Fibroblast of skin of left biceps (primary cell): ENCODE data around the gene TSKU.
A peak's percentile ranks its signal among the peaks of the same experiment; 100 is the strongest.

Experiments
- DNase-seq, 2 experiments: peaks; one replicate each; pipeline ENCODE4 v3.0.0-alpha.2; 2013; ENCODE audit warnings: low read depth in 2 of 2

The TSKU gene

GRCh38 chr11:76752321-76753143 is 30.6 kb upstream of the TSKU start:
- peak; percentile 36 to 54 for DNase-seq

GRCh38 chr11:76753449-76753848 is 29.7 kb upstream of the TSKU start:
- no peak for DNase-seq

DNA sequence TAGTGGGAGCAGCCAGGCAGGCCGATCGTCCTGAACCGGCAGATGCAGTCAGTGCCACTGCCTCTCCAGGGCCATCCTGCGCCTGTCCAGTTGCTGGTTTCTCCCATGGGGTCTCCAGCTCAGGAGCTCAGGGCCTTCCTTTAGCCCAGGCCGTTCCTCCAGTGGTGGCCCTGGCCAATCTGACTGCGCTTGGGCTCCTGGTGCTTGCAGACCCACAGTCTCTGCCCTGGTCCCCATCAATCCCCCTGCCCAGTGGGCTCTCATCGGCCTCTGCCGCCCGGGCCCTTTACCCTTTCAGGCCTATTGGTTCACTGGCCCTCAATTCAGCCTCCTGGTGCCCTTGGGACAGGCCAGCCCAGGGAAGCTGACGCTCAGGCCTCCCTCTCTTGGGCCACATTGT is 29.2 kb upstream of the TSKU start:
- DNase-seq: no peak

DNA sequence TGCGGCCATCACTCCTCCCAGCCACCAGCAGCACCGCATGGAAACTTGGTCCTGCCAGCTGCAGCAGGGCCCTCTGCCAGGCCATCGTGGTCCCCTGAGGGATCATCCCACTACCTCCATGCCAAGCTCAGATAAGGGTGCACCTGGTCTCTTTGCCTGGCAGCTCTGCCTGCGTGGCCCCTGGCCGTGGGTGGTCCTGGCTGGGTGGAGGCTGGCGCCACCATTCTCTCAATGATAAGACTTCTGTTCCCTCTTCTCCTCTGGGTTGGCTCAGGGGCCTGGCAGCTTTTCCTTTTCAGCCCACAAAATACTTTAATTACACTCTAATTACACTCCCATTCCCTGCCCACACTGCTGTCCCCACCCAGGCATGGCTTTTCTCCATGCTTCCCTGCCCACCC is 26.8 kb upstream of the TSKU start:
- no peak for DNase-seq

- DNase-seq: no peak
Measured at GRCh38 chr11:76758311-76758710, 24.8 kb upstream of the TSKU start.

DNA sequence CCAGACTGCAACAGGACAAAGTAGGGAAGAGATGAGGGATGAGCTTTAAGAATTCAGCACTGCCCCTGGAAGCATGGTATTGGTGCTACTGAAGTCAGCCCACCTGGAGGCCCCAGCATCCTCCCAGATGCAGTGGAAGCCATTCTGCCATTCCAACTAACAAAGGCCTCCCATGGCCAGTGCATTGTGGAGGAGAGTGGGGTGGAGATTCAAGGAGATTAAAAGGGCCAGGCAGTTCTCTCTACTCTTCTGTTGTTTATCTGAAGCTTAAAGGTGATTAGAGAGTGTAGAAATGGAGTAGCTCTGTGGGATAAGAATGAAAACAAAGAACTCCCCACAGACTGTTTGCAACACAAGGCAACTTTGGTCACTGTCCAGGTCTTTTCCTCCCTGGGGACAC is 24.1 kb upstream of the TSKU start:
- DNase-seq: no peak

DNA sequence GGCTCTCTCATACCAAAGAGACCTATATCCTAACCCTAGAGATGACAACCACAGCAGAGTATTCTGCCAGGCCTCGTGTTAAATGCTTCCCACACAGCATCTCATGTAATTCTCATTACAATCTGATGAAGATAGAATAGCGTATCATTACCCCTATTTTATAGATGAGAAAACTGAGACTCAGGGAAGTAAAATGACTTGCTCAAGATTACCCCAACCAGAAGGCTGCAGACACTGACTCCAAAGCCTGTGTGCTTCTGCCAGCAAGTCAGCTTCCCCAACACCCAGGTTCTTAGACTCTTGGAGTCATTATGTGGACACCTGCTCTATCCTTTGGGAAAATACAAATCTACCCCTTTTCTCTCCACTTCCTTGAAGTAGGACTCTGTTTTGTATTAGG is 23.6 kb upstream of the TSKU start:
- DNase-seq: no peak

- no peak for DNase-seq
Measured at GRCh38 chr11:76760236-76760635, 22.9 kb upstream of the TSKU start.

GRCh38 chr11:76761718-76762355 is 21.3 kb upstream of the TSKU start:
- no peak for DNase-seq

DNA sequence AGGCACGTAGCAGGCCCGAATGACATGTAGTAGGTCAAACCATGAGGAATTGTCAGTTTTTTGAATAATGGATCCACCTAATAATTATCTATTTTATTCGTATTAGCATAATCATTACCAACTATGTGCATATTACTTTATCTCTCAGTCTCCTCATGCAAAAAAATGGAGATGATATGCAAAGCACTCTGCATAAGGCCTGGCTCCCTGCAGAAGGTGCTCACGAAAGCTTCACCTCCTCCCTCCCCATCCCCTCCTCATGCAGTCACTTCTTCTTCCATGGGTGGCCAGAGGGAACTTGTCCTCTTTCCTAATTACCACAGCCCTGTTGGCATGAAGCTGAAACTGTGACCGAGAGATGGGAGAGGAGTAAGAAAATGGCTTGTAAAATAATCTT is 20.8 kb upstream of the TSKU start:
- no peak for DNase-seq

DNA sequence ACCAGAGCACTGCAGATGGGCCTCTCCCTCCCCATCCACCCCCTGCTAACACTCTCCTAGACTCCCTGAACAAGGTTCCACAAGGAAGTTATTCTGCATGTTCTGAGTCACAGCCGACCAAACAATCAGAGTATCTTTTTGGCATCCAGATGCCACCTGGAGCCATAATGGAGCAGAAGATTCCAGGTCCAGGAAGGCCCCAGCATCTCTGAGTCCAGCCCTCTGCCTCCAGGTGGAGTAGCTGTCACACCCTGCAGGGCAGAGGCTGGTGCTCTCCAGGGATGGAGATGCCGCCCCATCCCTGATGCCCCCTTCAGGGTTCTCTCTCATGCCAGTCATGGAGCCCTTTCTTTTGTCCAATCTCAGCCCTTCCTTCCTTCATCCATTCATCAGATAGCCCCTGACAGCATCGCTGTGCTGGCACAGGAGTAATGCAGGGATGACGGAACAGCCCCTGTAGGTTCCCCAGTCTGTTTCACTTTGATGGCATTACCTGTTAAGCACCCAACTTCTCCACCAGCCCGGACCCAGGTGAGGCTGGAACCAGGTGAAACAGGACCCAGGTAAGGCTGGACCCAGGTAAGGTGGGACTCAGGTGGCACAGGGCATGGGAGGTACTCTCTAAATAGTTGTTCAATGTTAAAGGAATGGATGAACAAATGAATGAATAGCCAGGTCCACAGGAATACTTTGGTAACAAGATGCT is 20.1 kb upstream of the TSKU start:
- no peak for DNase-seq

DNA sequence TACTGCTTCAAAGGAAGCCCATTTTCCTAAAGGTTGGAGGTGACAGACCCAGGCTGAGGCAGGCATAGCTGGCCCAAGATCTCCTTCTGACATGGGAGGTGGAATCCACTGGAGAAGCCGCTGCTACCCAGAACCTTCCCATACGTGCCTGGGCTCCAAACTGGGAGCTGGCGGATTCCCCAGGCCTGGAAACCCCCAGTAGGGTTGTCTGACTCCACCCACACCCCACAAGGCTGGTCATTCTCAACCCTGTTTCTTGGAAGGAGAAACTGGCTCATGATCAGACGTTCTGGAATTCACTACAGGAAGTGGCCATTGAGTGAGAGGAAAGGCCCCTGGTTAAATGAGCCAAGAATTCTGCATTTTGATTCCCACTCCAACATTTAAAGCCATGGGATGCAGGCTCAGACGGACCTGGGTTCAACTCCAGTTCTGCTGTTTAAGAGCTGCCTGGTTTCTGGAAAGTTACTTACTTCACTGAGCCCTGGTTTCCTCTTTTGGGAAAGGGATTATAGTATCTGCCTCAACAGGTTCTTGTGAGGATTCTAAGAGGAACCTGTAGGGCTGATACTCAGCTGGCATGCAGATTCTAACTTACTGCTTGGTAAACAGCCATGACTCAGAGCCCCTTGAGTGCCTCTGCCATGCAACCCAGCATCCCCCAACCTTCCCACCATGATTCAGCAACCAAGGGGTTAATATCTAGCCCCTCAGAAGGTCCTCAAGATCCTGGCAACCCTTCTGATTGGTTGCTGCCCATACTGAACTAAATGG is 19.4 kb upstream of the TSKU start:
- DNase-seq: peak in 1 of 2 experiments; percentile 58

- no peak for DNase-seq
Measured at GRCh38 chr11:76764941-76765665, 18.1 kb upstream of the TSKU start.

- DNase-seq: no peak
Measured at GRCh38 chr11:76765863-76766350, 17.2 kb upstream of the TSKU start.

GRCh38 chr11:76766521-76766920 is 16.6 kb upstream of the TSKU start:
- DNase-seq: no peak

DNA sequence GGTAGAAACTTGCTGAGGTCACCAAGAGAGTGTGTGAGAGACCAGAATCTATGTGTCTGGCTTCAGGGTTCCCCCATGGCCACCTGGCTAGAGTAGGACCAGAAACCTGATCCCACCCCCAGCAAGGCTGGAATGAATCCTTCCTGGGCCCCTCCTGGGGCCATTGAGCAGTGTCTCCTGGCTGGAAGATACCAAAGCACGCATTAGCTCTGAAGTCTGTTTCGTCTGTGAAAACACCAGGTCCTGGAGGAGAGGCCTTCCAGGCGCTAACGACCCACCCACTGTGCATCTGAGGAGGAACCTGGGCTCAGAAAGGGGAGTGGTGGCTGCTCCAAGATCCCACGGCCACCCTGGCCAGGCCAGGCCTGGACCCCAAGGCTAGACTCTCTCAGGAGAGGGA is 15.5 kb upstream of the TSKU start:
- DNase-seq: no peak

GRCh38 chr11:76768088-76768908 is 14.9 kb upstream of the TSKU start:
- DNase-seq: no peak

DNA sequence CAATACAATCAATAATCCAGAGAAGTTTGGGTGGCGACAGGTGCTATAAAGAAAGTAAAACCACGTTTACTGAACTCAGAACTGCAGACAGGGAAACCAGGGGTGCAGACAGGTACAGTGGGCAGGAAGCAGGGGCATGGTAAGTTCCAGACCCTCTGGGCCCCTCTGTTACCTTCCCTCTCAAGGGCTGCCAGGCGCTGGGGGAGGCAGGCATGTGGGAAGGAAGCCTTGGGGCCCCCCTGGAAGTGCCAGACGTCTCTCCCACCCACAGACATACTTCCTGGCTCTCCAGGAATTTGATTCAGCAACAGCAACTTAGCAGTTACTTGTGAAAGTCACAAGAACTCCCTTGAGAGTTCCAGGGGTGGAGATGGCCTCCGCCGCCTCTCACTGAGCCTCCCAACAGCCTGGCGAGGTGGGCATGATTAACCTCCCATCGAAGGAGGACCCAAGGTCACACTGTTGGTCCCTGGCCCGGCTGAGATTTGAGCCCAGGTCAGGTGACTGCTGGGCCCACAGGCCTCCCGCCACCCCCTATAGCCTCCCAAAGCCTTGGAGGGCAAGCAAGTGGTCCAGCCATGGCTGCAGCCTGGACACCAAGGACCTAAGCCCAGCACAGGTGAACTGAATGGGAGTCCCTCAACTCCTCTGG is 14.1 kb upstream of the TSKU start:
- DNase-seq: no peak

- no peak for DNase-seq
Measured at GRCh38 chr11:76769645-76770586, 13.2 kb upstream of the TSKU start.
